HEK293 (cell line): ENCODE data around the gene FREM1.

Experiments
- CTCF ChIP-seq: fragments of 450-650 bp; formaldehyde crosslinking; IDR thresholded peaks from 2 replicates; pipeline ENCODE4 v1.5.1; 2016; ENCODE audit warnings: missing biosample characterization, missing genetic modification characterization
- RBAK ChIP-seq: fragments of 450-650 bp; formaldehyde crosslinking; IDR thresholded peaks from 2 replicates; pipeline ENCODE4 v1.5.1; 2016; ENCODE audit warnings: missing biosample characterization, missing genetic modification characterization
- TCF7L2 ChIP-seq: IDR thresholded peaks from 2 replicates; pipeline ENCODE4 v1.6.1; 2011; ENCODE audit warnings: low read depth, mild to moderate bottlenecking, inconsistent platforms, low read length, moderate library complexity, borderline replicate concordance
- TRIM28 ChIP-seq: IDR thresholded peaks from 2 replicates; pipeline ENCODE4 v1.6.1; 2011; ENCODE audit warnings: low read length, control low read depth, borderline replicate concordance
- YY1 ChIP-seq: fragments of 450-650 bp; formaldehyde crosslinking; IDR thresholded peaks from 2 replicates; pipeline ENCODE4 v1.5.1; 2018; ENCODE audit warnings: missing biosample characterization, missing genetic modification characterization
- ZNF133 ChIP-seq: fragments of 450-650 bp; formaldehyde crosslinking; IDR thresholded peaks from 2 replicates; pipeline ENCODE4 v1.5.1; 2016; ENCODE audit warnings: missing biosample characterization, missing genetic modification characterization
- ZNF211 ChIP-seq: fragments of 450-650 bp; formaldehyde crosslinking; IDR thresholded peaks from 2 replicates; pipeline ENCODE4 v1.5.1; 2016; ENCODE audit warnings: low read depth, missing biosample characterization, missing genetic modification characterization
- ZNF223 ChIP-seq: fragments of 450-650 bp; formaldehyde crosslinking; IDR thresholded peaks from 2 replicates; pipeline ENCODE4 v1.5.1; 2016; ENCODE audit warnings: missing biosample characterization, missing genetic modification characterization
- ZNF544 ChIP-seq: fragments of 450-650 bp; formaldehyde crosslinking; IDR thresholded peaks from 2 replicates; pipeline ENCODE4 v1.5.0; 2017; ENCODE audit warnings: missing biosample characterization, missing genetic modification characterization
- ZNF639 ChIP-seq: fragments of 450-650 bp; formaldehyde crosslinking; IDR thresholded peaks from 2 replicates; pipeline ENCODE4 v1.5.1; 2016; ENCODE audit warnings: missing biosample characterization, missing genetic modification characterization
- ZNF670 ChIP-seq: fragments of 450-650 bp; formaldehyde crosslinking; IDR thresholded peaks from 2 replicates; pipeline ENCODE4 v1.5.1; 2016; ENCODE audit warnings: missing biosample characterization, missing genetic modification characterization, low read depth
- ZNF830 ChIP-seq: fragments of 450-650 bp; IDR thresholded peaks from 2 replicates; pipeline ENCODE4 v1.5.0; 2018; ENCODE audit warnings: missing biosample characterization, missing genetic modification characterization, low read depth, mild to moderate bottlenecking, moderate library complexity
- ZSCAN30 ChIP-seq: fragments of 450-650 bp; IDR thresholded peaks from 2 replicates; pipeline ENCODE4 v1.5.1; 2018; ENCODE audit warnings: missing biosample characterization, mild to moderate bottlenecking, missing genetic modification characterization, moderate library complexity

GRCh38 chr9:14730461-14730898, 179.7 kb downstream of the FREM1 start:
- TF ChIP-seq ZNF211 (tag by site-specific recombination) (no peak), TRIM28 (no peak), CTCF (tag by site-specific recombination) (no peak), ZNF223 (no peak), ZNF544 (tag by site-specific recombination) (no peak), ZNF670 (tag by site-specific recombination) (no peak), ZNF133 (tag by site-specific recombination) (no peak), YY1 (tag by site-specific recombination) (no peak), TCF7L2 (no peak), ZNF830 (tag by site-specific recombination) (no peak), ZSCAN30 (tag by site-specific recombination) (no peak), ZNF639 (tag by site-specific recombination) (no peak), RBAK (tag by site-specific recombination) (no peak)
